Measurements from ENCODE around the gene ST14. TPM values are rescaled to one million over a fixed set of nuclear protein-coding genes. Genes with fewer than 3 reads are reported as not detected.

ST14 gene
- total and polyA plus RNA-seq, 2 donors (not counting 3 experiments of a cell fraction or from before 2014, with no cell fraction given), result 0.08 TPM; not detected in 1

DNA sequence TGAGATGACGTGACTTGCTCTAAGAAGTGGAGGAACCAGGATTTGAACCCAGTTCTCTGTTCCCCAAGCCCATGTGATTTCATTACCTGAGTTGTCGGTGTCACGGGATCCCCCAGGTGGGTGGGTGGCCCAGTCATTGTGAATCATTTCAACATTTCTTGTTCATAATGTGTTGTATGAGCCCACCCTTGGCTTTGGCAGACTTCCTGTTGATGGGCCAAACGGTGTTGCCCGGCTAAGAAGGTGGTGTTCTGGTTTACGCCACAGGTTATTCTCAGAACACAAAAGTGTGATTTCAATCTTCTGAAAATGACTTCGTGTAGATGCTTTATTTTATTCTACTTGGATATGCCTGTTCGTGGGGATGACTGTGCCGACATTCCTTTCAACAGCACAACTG is 21.6 kb upstream of the ST14 start:
- ChIA-PET POLR2A (no interaction called here), CTCF (interaction anchor here (0.7 to 2.4 kb wide), 2 partner anchors 146 to 257 kb away, joined by 3 to 9 read pairs; no protein-coding TSS in a partner anchor)
- Histone ChIP-seq H3K79me2 (ENCODE audit: control insufficient read depth, insufficient read depth, low read length) (peaks cover 16% of the 10 kb centered on the region), H3K27ac (ENCODE audit: insufficient read depth, low read depth, low read length) (no peak overlapping the region), H3K9me3 (replicated peaks; ENCODE audit: control insufficient read depth, insufficient read depth, low read length) (no peaks in the 10 kb centered on the region), H3K9ac (replicated peaks; ENCODE audit: extremely low read depth, insufficient read depth, low read length) (no peak overlapping the region), H3K9me1 (replicated peaks; ENCODE audit: control insufficient read depth, extremely low read depth, insufficient read depth, low read length) (no peaks in the 10 kb centered on the region), H3K4me2 (ENCODE audit: insufficient read depth, low read length) (no peak overlapping the region), H3K4me3 (replicated peaks in 1 of 3; ENCODE audit: insufficient read depth in 1 of 3, low read depth in 1 of 3, low read length in 3 of 3) (no peak overlapping the region), H4K20me1 (replicated peaks; ENCODE audit: control insufficient read depth, extremely low read depth, insufficient read depth, low read length) (no peaks in the 10 kb centered on the region), H3K4me1 (ENCODE audit: control insufficient read depth, extremely low read depth, insufficient read depth, low read length) (no peaks in the 10 kb centered on the region), H3K36me3 (ENCODE audit: control insufficient read depth in 2 of 2, extremely low read depth in 1 of 2, insufficient read depth in 2 of 2, low read length in 2 of 2) (peaks cover 22 to 43% of the 10 kb centered on the region in 2 experiments), H2AFZ (ENCODE audit: low read depth, low read length) (no peak overlapping the region), H3K27me3 (ENCODE audit: control insufficient read depth in 2 of 2, insufficient read depth in 2 of 2, low read length in 2 of 2) (no peaks in the 10 kb centered on the region)
- intact Hi-C loops (cut with micrococcal nuclease), result no loop called here
- FAIRE-seq (no peak), DNase-seq (ENCODE audit: low read depth, low spot score) (no peak)
- BruUV-seq (replicated peaks), result no TSS peak
- dilution Hi-C loops (cut with MboI; ENCODE audit: extremely low pct_ligation_motif_present, low sequenced_read_pairs), result no loop called here
- TF ChIP-seq JUN (IDR thresholded peaks at IDR 0.05; ENCODE audit: borderline replicate concordance, insufficient read depth, insufficient read length, low read depth) (no peak), GATA2 (IDR thresholded peaks at IDR 0.05; ENCODE audit: insufficient read depth, insufficient read length, low read depth, low read length) (no peak), MYC (IDR thresholded peaks at IDR 0.05; ENCODE audit: low read depth, low read length) (no peak), EZH2 (IDR thresholded peaks at IDR 0.05; ENCODE audit: borderline replicate concordance, low read depth, low read length, severe bottlenecking) (no peak), POLR2A (IDR thresholded peaks at IDR 0.05; ENCODE audit: low read depth, low read length) (no peak), POLR2AphosphoS5 (IDR thresholded peaks at IDR 0.05; ENCODE audit: insufficient read depth, low read depth, low read length) (no peak), FOS (IDR thresholded peaks at IDR 0.05; ENCODE audit: borderline replicate concordance, insufficient read depth, low read length) (no peak)
- TF ChIP-seq, protein P1, sequence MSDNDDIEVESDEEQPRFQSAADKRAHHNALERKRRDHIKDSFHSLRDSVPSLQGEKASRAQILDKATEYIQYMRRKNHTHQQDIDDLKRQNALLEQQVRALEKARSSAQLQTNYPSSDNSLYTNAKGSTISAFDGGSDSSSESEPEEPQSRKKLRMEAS (IDR thresholded peaks at IDR 0.05; ENCODE audit: insufficient read depth, insufficient read length), result no peak
- TF ChIP-seq, protein P2, sequence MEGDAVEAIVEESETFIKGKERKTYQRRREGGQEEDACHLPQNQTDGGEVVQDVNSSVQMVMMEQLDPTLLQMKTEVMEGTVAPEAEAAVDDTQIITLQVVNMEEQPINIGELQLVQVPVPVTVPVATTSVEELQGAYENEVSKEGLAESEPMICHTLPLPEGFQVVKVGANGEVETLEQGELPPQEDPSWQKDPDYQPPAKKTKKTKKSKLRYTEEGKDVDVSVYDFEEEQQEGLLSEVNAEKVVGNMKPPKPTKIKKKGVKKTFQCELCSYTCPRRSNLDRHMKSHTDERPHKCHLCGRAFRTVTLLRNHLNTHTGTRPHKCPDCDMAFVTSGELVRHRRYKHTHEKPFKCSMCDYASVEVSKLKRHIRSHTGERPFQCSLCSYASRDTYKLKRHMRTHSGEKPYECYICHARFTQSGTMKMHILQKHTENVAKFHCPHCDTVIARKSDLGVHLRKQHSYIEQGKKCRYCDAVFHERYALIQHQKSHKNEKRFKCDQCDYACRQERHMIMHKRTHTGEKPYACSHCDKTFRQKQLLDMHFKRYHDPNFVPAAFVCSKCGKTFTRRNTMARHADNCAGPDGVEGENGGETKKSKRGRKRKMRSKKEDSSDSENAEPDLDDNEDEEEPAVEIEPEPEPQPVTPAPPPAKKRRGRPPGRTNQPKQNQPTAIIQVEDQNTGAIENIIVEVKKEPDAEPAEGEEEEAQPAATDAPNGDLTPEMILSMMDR (IDR thresholded peaks at IDR 0.05; ENCODE audit: extremely low read depth in 1 of 2, insufficient read depth in 1 of 2, low read depth in 1 of 2, low read length in 2 of 2), result no peak
